ENCODE results near the gene DEFB128.
"Not testable (repeated sequence)": the region's sequence is repeated elsewhere in the genome, so short reads cannot be mapped to it uniquely, and the experiment has no call there.

Gene DEFB128

DNA sequence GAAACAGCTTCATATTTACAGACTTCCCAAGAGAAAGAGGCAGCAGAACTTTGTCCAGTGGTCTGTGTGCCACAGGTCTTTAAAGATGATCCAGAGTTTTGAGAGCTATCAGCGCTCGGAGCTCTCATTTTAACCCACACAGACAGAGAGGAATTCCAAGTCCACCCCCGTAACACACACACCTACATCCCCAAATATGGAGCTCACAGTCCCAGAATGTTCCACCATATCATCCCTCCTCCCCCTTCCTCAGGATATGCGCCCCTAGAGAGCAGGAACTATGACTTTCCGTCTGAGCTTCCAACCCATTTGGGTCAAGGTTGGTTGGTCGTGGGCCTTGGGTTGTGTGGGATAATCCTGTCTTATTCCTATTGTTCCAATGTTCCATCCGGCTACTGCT lies at the start of gene DEFB128:
Gene DEFB128, minus strand, starts transcription at position 101 of the 400 bp plus-strand sequence. Its CDS starts 88 bp downstream, at position 13.
- H3K36me3 ChIP-seq (ENCODE audit: insufficient read depth, low read length), result no peaks in the 10 kb centered on the region
- H3K9me3 ChIP-seq (ENCODE audit: control insufficient read depth, insufficient read depth, low read length), result no peaks in the 10 kb centered on the region; the same call in 1 of the 2 replicates
- H3K9ac ChIP-seq (ENCODE audit: low read depth, low read length), result no peak within 1 kb of the TSS
- no peaks in the 10 kb centered on the region for H3K4me1 ChIP-seq (ENCODE audit: insufficient read depth, low read length)

DNA sequence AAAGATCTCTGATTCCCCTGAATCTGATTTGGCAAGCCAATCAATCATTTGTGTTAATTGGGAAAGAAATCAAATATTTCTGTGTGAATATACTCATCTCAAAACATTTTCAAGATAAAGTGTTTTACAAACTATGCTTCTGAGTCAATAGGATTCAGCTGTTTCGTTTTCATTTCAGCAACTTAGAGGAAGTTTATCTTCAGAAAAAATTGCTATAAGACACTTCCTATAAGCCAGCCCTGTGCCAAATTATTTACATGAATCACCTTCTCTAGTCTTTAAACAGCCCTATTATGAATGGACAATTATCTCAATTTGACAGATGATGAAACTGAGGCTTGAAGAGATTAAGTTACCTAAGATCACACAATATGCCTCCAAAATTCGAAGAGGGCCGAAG lies 48.4 kb upstream of the DEFB128 start:
- no peaks in the 10 kb centered on the region for H3K36me3 ChIP-seq (ENCODE audit: insufficient read depth, low read length)
- H3K9ac ChIP-seq (ENCODE audit: low read depth, low read length), result no peak overlapping the region
- H3K4me1 ChIP-seq (ENCODE audit: insufficient read depth, low read length), result no peaks in the 10 kb centered on the region
- H3K9me3 ChIP-seq (ENCODE audit: control insufficient read depth, insufficient read depth, low read length), result no peaks in the 10 kb centered on the region

DNA sequence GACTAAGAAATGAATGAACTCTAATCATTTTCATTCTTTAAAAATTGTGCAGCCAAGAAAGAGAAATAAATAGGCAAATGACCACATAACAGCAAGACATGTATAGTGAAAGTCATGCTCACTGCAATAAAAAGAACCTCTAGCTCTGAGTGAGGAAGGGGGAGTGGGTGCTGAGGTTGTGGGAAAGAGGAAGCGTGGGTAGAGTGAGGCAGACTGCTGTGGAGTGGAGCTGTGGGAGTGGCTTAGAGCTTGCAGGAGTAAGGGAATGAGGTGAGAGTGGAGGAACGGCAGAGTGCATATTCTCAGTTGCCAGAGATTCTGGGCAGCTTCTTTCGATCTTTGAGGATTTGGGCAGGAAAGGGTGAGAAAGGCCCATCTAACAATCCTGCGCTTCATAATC lies 48.0 kb upstream of the DEFB128 start:
- Histone ChIP-seq H3K4me1 (ENCODE audit: insufficient read depth, low read length) (no peaks in the 10 kb centered on the region), H3K36me3 (ENCODE audit: insufficient read depth, low read length) (no peaks in the 10 kb centered on the region), H3K9ac (ENCODE audit: low read depth, low read length) (no peak overlapping the region), H3K9me3 (ENCODE audit: control insufficient read depth, insufficient read depth, low read length) (no peaks in the 10 kb centered on the region)

GRCh38 chr20:235891-236290 lies 46.4 kb upstream of the DEFB128 start:
- no peaks in the 10 kb centered on the region for H3K4me1 ChIP-seq (ENCODE audit: insufficient read depth, low read length)

GRCh38 chr20:227439-228105 lies 38.1 kb upstream of the DEFB128 start:
- Histone ChIP-seq H3K4me1 (ENCODE audit: insufficient read depth, low read length) (no peaks in the 10 kb centered on the region), H3K9me3 (ENCODE audit: control insufficient read depth, insufficient read depth, low read length) (no peaks in the 10 kb centered on the region), H3K9ac (ENCODE audit: low read depth, low read length) (no peak overlapping the region), H3K36me3 (ENCODE audit: insufficient read depth, low read length) (no peaks in the 10 kb centered on the region)

More at GRCh38 chr20:235891-236290, 46.4 kb upstream of the DEFB128 start:
- Histone ChIP-seq H3K9ac (ENCODE audit: low read depth, low read length) (no peak overlapping the region), H3K36me3 (ENCODE audit: insufficient read depth, low read length) (no peaks in the 10 kb centered on the region), H3K9me3 (ENCODE audit: control insufficient read depth, insufficient read depth, low read length) (no peaks in the 10 kb centered on the region)

DNA sequence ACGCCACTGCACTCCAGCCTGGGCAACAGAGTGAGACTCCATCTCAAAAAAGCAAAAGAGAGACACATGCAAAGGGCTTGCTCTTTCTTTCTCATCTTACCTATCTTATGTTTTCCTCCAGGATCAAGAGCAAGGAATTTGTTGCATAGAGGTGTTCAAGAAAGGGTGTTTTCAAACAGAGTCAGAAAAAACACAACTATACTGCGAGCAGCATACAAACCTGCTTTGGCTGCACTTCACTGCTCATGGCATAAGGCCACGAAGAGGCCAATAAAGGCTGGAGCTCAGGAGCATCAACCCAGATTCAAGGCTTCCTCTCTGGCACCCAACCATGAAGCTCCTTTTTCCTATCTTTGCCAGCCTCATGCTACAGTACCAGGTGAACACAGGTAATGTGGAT lies 37.4 kb upstream of the DEFB128 start, which contains the start of gene DEFB129:
Gene DEFB129, plus strand, starts transcription at position 301 of the 400 bp plus-strand sequence. Its CDS starts 31 bp downstream, at position 332.
- Histone ChIP-seq H3K9ac (ENCODE audit: low read depth, low read length) (no peak within 1 kb of the TSS), H3K36me3 (ENCODE audit: insufficient read depth, low read length) (no peaks in the 10 kb centered on the region), H3K4me1 (ENCODE audit: insufficient read depth, low read length) (no peaks in the 10 kb centered on the region), H3K9me3 (ENCODE audit: control insufficient read depth, insufficient read depth, low read length) (no peaks in the 10 kb centered on the region)

GRCh38 chr20:225879-226278 lies 36.4 kb upstream of the DEFB128 start:
- not testable (repeated sequence) for H3K9ac ChIP-seq (ENCODE audit: low read depth, low read length); H3K4me1 ChIP-seq (ENCODE audit: insufficient read depth, low read length); H3K9me3 ChIP-seq (ENCODE audit: control insufficient read depth, insufficient read depth, low read length); H3K36me3 ChIP-seq (ENCODE audit: insufficient read depth, low read length)

GRCh38 chr20:221258-221830 lies 31.8 kb upstream of the DEFB128 start:
- no peak overlapping the region for H3K9ac ChIP-seq (ENCODE audit: low read depth, low read length)
- no peaks in the 10 kb centered on the region for H3K9me3 ChIP-seq (ENCODE audit: control insufficient read depth, insufficient read depth, low read length)
- no peaks in the 10 kb centered on the region; the same call in 1 of the 2 replicates for H3K4me1 ChIP-seq (ENCODE audit: insufficient read depth, low read length)
- no peaks in the 10 kb centered on the region for H3K36me3 ChIP-seq (ENCODE audit: insufficient read depth, low read length)

- no peak overlapping the region for H3K9ac ChIP-seq (ENCODE audit: low read depth, low read length)
- no peaks in the 10 kb centered on the region; the same call in 1 of the 2 replicates for H3K4me1 ChIP-seq (ENCODE audit: insufficient read depth, low read length)
- no peaks in the 10 kb centered on the region for H3K36me3 ChIP-seq (ENCODE audit: insufficient read depth, low read length)
- H3K9me3 ChIP-seq (ENCODE audit: control insufficient read depth, insufficient read depth, low read length), result no peaks in the 10 kb centered on the region
Observed at GRCh38 chr20:219290-220115, 30.0 kb upstream of the DEFB128 start.

DNA sequence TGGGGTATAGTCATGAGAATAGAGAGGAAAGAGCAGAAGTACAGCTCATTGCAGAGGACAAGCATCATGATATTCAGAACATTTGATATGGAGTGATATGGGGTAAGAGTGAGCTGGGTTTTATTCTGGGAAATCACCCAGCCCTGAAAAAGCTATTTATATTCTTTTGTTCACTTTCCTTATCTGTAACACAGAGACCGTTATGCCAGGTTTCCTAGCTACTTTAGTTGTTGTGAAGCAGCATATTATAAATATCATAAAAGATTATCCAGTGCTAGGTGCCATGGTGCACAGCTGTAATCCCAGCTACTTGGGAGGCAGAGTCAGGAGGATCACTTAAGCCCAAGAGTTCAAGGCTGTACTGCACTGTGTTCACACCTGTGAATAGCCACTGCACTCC lies 27.8 kb upstream of the DEFB128 start:
- no peak overlapping the region for H3K9ac ChIP-seq (ENCODE audit: low read depth, low read length)
- no peaks in the 10 kb centered on the region; the same call in 1 of the 2 replicates for H3K4me1 ChIP-seq (ENCODE audit: insufficient read depth, low read length)
- no peaks in the 10 kb centered on the region for H3K36me3 ChIP-seq (ENCODE audit: insufficient read depth, low read length)
- H3K9me3 ChIP-seq (ENCODE audit: control insufficient read depth, insufficient read depth, low read length), result no peaks in the 10 kb centered on the region

- H3K36me3 ChIP-seq (ENCODE audit: insufficient read depth, low read length), result no peaks in the 10 kb centered on the region
- no peak overlapping the region for H3K9ac ChIP-seq (ENCODE audit: low read depth, low read length)
- no peaks in the 10 kb centered on the region; the same call in 1 of the 2 replicates for H3K4me1 ChIP-seq (ENCODE audit: insufficient read depth, low read length)
- no peaks in the 10 kb centered on the region for H3K9me3 ChIP-seq (ENCODE audit: control insufficient read depth, insufficient read depth, low read length)
Observed at GRCh38 chr20:215796-216195, 26.3 kb upstream of the DEFB128 start.

- no peak overlapping the region for H3K9ac ChIP-seq (ENCODE audit: low read depth, low read length)
- H3K4me1 ChIP-seq (ENCODE audit: insufficient read depth, low read length), result no peaks in the 10 kb centered on the region; the same call in 1 of the 2 replicates
- H3K9me3 ChIP-seq (ENCODE audit: control insufficient read depth, insufficient read depth, low read length), result no peaks in the 10 kb centered on the region
- H3K36me3 ChIP-seq (ENCODE audit: insufficient read depth, low read length), result no peaks in the 10 kb centered on the region
Observed at GRCh38 chr20:214383-214782, 24.9 kb upstream of the DEFB128 start.

DNA sequence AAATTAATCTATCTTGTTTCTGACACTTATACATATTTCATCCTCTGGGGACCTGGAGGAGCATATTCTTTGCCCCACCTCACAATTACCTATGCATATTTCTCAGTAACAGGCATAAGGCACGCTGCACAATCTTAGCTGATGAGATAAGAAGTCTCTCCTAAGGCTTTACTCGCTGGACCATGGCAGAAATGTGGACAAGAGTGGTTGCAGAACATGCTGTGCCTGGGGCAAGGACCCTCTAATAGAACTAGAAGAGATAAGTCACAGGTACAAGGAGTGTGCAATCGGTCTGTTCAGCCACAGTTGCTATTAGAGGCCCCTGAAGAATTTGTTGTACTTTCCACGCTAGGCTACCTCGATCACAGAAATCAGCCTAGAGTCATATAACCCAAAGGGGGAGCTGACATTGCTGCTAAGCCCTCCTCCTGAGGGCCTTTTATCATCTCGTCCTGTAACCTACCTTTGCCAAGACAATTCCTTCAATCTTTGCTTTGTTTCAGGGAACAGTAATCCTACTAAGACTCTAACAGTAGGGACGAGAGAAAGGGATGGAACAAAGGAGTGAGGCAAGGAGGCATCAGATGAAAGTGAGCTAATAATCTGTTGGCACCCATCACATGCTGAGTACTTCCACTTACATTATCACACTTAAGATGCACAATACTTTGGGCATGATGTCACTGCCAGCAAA lies 21.4 kb upstream of the DEFB128 start:
- Histone ChIP-seq H3K4me1 (ENCODE audit: insufficient read depth, low read length) (no peaks in the 10 kb centered on the region), H3K36me3 (ENCODE audit: insufficient read depth, low read length) (no peaks in the 10 kb centered on the region)

DNA sequence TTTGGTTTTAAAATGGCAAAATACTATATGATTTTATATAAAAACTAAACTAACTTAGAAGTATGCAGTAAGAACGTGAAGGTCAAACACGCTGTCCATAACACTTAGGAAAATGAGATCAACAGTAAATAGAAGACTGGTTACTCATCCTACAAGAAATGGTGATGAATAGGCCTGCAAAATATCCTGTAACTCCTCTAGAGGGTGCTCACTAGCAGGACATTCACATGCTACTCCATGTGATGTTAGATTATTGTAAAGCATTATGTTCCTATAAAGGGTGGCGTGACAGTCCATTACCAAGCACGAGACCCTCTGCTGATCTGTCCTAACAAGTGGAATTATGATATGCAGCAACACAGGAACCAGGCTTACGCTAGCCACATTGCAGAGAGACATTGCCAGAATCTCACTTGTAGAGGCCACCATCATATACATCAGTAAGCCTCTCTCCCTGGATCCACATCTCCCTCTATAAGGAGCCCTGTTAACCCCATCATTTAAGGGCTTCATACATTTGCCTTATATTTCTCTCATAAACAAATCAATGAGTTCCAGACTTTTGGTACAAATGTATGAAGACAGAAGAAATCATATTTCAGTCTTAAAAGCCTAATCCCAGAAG lies 19.5 kb upstream of the DEFB128 start:
- H3K9ac ChIP-seq (ENCODE audit: low read depth, low read length), result no peak overlapping the region

More for the DNA sequence above, 21.4 kb upstream of the DEFB128 start:
- Histone ChIP-seq H3K9ac (ENCODE audit: low read depth, low read length) (no peak overlapping the region), H3K9me3 (ENCODE audit: control insufficient read depth, insufficient read depth, low read length) (no peaks in the 10 kb centered on the region)

More for the DNA sequence above, 19.5 kb upstream of the DEFB128 start:
- no peaks in the 10 kb centered on the region for H3K9me3 ChIP-seq (ENCODE audit: control insufficient read depth, insufficient read depth, low read length)
- no peaks in the 10 kb centered on the region for H3K36me3 ChIP-seq (ENCODE audit: insufficient read depth, low read length)
- no peaks in the 10 kb centered on the region for H3K4me1 ChIP-seq (ENCODE audit: insufficient read depth, low read length)
